GM18517 (cell line): ENCODE measurements around the gene LMBRD1.
"Not testable (repeated sequence)": the region's sequence is repeated elsewhere in the genome, so short reads cannot be mapped to it uniquely, and the experiment has no call there.

Experiments
- ATAC-seq: cut with Tn5 transposase; IDR thresholded peaks from one replicate; pipeline ENCODE4 v1.9.1; 2021; ENCODE audit warnings: mild to moderate bottlenecking, moderate library complexity; ENCODE audit not compliant: unreplicated experiment

The LMBRD1 gene

DNA sequence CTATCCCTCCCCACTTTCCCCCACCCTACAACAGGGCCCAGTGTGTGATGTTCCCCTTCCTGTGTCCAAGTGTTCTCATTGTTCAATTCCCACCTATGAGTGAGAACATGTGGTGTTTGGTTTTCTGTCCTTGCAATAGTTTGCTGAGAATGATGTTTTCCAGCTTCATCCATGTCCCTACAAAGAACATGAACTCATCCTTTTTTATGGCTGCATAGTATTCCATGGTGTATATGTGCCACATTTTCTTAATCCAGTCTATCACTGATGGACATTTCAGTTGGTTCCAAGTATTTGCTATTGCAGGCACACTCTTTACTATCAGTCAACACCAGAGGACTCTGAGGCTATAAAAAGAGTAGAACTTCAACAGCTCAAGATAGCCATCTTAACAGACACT is 2.0 kb upstream of the LMBRD1 start:
- ATAC-seq: not testable (repeated sequence)

DNA sequence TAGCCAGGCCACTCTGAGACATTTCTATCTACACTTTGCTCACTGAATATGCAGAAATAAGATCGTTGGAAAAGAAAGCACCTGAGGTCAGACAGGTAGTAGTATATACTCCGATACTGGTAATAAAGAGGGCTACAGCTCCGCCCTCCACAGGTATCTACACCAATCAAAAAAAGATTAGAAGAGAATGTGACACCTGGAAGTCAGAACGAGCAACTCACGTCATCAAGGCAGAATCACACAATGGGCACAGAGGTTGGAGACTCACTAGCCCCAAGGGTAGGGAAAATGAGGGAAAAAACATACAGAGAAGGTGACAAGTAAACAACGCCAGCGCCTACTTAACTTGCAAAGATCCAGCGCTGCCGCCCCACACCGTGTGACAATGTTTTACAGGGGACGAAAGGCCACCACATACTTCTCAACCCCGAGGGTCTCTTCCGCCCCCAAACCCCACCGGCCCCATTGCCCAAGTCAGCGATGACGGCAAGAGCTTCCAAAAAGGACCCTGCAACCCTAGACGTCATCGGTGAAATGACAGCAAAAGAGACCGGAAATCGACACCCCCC is 653 bp downstream of the LMBRD1 start:
- peak; percentile 41 for ATAC-seq

DNA sequence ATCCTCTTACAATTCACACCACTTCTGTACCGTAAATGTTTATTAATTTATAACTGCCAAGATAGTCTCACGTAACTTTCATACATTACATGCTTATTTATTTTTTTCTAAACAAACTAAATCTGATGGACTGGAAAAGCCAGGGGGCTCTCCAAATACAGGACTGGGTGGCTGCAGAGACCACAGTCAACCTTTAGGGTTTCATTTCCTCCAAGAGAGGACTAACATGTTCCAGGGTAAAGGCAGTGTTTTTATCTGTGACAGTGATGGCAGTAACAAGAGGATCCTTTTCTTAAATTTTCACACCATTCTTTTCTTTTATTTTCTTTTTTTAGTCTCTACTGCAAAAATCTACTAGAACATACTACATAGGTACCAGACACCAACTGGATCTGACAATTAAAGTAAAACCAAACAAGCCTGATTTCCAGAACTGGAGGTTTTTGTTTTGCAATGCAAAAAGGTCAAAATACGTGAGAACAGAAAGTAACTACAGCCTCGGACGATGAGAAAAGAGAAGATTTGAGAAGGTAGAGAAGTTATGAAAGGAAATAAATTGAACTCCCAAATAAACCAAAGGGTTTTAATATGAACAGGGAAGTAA is 1.2 kb downstream of the LMBRD1 start:
- peak; percentile 52 for ATAC-seq

DNA sequence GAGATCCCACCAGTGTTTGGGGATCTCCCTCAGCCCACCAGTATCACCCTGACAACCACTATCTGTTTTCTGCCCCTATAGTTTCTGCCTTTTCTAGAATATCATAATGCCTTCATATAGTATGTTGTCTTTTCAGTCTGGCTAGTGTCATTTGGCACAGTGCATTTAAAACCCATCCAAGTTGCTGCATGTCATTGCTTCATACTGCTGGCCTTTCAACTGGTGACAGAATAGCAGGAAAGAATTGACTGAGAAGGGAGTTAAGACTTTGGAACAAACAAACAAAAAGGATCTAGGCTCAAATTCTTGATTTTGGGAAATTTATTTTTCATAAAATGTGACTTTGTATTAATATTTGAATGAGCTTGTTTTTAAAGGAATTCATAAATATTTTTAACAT is 4.5 kb downstream of the LMBRD1 start:
- ATAC-seq: no peak

DNA sequence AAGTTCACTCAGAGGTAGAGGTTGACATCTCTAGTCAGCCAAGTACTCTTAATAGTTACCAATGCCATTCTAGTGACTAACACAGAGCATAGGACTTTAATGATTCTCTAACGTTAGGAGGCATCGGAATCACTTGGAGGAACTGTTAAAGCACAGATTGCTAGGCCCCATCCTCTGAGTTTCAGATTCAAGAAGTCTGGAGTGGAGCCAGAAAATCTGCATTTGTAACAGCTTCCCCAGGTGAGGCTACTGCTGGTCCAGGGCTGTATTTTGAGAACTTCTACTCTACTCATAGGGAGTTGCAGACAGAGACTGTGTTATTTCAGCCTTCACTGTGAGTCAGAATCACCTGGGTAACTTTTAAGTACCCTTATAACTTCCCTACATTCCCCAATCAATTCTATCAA is 5.7 kb downstream of the LMBRD1 start:
- ATAC-seq: no peak

DNA sequence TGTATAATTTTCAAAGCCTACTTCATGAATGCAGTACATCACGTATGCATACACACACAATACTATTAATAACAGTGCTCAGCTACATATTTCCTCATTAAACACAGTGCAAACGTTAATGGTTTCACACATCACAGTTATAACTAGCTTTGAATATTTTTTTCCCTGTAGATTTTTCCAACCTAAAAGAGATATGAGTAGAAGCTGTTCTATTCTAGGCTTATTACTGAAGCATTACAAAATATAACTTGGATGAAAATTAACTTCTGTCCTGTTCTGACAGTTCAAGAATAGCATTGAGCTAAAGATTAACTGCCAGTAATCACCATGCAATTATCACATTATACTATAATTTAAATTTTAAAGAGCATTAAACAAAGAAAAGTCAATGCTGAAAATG is 6.2 kb downstream of the LMBRD1 start:
- ATAC-seq: no peak

DNA sequence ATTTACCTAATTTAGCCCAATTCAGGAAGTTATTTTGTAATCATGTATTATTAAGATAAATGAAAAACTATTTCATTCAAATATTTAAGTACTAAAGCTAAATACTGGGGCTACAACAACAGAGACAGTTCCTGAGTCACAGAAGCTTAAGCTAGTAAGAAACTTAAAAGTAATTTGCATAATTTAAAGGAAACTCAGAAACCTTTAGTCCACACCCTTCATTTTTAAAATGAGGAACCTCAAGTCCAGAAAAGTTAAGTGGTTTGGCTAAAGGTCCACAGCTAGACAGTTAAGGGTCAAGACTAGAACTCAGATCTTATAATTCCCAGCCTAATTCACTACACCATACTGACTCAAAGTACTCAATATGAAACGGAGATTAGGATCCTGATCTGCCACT is 7.2 kb downstream of the LMBRD1 start:
- peak; percentile 39 for ATAC-seq

DNA sequence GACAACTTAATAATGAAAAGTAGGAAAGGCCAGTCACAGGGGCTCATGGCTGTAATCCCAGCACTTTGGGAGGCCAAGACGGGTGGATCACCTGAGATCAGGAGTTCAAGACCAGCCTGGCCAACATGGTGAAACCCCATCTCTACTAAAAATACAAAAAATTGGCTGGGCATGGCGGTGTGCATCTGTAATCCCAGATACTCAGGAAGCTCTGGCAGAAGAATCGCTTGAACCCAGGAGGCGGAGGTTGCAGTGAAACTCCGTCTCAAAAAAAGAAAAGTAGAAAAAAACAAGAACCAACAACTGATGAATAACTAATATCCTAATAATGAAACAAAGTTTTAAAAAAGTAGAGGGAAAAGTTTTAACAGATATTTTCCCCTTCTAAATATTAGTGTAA is 9.4 kb downstream of the LMBRD1 start:
- ATAC-seq: not testable (repeated sequence)

DNA sequence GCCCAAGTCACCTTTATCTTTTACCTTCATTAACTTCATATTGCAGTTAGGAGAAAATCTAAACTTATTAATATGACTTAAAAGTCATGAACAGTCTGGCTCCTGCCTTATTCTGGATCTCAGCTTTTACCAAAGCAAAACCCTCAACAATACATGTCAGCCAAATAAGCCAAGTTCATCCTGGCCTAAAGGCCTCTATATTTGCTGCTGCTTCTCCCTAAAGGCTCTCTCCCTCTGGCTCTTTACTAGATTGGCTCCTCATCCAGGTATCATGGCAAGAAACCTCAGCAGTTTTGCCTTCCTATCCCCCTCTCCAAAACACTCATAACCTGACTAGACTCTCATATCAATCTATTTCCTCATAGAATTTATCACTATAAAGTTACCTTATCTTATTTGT is 11.1 kb downstream of the LMBRD1 start:
- ATAC-seq: no peak

DNA sequence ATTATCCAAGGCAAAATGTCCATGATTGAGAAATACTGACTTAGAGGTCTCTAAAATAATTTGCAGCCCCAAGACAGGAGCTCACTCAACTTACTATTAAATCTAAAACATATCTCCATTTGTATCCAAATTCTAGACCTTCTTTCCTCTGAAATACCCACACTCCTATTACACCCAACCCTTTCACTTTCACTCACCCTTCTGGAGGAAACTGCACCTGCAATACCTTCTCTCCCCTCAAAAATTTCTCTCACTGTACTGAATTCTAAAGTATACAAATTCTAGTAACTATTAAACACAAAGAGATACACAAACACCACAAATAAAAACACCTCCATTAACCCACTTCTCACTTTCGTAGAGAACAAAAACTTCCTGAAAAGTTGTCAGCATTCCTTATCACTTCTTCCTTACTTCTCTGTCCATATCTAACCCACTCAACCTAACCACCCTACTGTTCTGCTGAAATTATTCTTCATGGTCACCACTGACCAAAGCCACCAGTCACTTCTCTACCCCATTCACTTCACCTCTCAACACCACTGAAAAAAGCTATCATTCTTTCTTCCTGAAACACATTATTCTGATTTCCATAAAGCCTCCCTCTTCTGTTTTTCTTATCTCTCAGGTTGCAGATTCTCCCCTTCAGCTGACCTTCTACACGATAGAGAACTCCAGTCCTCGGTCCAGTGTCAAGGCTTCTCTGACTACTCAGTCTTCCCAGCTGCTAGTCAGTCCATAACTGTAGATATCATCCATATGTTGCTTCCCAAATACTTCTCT is 12.0 kb downstream of the LMBRD1 start:
- ATAC-seq: peak; percentile 86

DNA sequence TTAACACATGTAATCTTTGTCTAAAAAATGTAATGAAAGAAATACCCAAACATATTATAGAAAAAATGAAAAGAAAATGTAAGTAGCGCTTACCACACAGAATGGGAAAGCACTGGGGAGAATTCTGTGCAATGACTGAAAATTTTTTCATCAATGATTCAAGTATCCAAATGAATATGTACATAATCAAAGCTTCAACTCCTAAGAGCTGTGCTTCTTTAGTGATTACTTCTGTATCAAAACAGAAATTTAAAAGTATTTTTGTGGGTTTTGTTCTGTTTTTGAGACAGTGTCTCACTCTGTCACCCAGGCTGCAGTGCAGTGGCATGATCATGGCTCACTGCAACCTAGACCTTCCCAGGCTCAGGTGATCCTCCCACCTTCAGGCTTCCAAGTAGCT is 13.7 kb downstream of the LMBRD1 start:
- ATAC-seq: no peak

DNA sequence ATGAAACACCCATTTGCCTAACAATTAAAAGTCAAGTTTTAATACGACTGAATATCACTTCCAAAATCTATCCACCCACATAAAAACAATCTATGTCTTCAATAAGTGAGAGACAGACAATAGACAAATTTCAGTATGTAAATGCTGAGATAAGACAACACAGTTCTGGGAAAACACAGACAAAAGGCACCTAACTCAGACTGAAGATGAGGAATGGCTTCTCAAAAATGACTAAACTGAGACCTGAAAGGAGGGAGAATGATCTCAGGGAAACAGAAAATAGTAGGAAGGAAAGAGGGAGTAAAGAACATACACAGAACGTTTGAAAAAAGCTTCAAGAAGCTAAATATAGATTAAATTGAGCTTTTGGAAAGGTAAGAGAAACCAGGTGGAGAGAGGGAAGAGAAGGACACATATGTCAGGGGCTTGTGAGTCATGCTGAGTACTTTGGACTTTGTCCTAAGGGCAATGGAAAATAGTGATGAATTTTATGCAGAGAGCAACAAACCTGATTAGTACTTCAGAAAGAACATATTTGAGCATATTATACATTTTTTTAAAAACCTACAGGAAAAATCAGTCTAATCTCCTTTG is 16.1 kb downstream of the LMBRD1 start:
- no peak for ATAC-seq

DNA sequence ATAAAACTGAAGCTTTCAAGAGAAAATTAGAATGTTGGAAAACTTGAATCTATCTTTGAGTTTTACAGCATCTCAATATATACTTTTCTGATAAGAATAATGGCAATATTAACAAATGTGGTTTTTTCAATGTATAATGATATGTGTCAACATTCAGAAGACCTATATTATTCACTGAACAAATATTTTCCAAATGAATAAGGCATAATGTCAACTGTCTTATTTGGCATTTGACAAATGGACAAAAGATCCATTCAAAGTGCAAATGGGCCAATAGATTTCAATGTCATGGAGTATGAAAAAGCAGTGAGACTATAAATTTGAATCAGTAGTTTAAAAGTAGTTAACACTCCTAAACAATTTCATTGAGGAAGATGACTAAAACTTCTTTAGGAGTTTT is 20.9 kb downstream of the LMBRD1 start:
- ATAC-seq: no peak

DNA sequence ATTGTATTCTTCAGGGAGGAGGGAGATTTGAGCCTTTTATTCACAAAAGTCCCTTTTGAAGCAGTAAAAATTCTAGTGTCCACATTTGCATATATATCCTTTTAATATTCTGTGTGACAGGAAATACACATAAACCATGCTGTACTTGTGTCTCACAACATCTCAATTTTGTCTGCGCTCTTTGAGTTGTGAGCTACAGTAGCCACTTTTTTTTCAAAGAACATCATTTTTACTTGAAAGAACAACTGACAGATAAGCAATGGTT is 21.3 kb downstream of the LMBRD1 start:
- ATAC-seq: no peak

DNA sequence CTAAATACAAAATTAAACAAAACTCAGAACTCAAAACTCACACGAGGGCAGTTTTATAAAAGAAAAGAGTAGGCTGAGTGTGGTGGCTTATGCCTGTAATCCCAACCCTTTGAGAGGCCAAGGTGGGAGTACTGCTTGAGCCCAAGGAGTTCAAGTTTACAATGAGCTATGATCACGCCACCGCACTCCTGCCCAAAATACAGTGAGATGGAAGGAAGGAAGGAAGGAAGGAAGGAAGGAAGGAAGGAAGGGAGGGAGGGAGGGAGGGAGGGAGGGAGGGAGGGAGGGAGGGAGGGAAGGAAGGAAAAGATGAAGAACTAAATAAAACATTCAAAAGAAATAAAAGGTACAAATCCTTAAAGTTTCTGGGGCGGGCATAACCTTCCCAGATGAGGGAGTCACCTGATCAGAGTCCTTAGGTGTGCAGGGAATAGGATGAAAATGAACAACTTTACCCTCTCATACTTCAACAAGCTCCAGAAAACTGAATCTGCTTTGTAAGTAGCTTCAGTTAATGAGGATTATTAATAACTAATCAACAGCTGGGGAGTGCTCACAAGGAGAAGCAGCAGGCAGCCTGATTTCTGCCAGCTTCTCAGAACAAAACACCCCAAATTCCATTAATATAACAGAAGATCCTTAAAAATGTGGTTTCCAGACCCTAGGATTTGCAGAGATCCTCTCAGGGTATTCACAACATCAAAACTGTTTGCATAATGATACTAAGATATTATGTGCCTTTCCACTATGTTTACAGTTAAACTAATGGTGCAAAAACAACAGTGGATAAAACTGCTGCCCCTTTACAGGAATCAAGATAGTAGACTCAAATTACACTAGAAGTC is 21.8 kb downstream of the LMBRD1 start:
- no peak for ATAC-seq

DNA sequence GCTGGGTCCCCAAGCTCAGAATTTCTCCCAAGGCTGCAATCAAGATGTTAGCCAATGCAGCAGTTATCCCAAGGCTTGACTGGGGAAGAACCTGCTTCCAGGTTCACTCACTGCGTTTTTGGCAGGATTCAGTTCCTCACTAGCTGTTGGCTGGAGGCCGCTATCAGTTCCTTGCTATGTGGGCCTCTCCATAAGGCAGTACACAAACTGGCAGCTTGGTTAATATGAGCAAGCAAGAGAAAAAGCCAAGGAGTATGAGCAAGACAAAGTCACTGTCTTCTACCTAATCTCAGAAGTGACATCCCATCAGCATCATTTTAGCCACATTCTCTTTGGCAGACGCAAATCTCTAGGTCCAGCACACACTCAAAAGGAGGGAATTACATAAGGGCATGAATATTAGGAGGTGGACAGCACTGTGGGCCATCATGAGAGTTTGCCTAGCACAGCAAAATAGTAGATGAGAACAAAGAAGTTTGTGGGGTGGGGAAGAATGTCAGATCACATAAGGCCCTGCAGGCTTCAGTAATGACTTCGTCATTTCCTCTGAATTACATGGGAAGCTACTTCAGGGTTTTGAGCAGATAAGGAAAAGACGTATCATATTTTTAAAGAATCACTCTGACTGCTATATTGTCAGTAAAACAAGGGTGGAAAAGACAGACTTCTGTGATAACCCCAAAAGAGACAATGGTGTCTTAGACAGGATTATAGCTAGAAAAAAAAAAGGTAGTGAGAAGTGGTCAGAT is 25.5 kb downstream of the LMBRD1 start:
- ATAC-seq: no peak

DNA sequence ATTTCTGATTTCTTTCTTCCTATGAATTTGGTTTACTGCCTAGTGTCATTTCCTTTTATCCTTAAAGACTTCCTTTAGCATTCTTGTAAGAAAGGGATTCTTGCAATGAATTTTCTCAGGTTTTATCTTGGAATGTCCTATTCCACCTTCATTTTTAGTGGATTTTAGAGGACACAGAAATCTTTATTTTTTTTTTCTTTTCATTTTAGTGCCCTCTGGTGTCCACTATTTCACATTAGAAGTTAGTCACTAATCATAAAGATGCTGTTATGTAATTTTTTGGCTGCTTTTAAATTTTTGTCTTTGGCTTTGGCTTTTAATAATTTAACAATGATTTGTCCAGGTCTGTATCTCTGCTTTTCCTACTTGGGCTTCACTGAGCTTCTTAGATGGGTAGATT is 28.1 kb downstream of the LMBRD1 start:
- no peak for ATAC-seq

DNA sequence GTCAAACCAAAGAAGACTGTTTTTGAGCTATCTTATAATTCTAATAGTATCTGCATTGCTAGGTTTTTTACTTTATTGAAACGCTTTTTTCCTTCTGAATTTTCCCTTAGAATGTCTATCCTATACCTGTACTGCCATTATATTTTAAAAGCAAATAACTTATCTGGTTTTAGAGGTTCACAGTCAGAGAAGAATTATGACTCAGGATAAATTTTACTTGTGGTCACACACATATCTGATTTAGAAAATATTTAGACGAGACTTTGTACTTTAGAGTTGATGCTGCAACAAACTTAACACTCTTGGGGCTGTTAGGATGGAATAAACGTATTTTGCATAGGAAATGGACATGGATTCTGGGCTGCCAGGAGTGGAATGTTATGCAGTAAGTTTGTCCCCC is 33.0 kb downstream of the LMBRD1 start:
- no peak for ATAC-seq

DNA sequence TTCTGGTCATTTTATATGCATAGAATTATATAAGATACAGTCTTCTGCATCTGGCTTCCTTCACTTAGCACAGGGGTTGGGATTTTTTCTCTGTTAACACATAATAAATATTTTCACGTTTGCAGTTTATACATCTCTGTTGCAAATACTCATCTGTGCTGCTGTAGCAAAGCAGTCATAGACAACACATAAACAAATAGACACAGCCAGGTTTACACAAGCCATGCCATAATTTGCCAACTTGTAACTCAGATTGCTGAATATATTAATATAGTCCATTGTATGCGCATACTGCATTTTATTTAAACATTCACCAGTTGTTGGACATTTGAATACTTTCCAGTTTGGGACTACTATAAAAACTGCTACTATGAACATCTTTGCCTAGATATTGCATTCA is 35.0 kb downstream of the LMBRD1 start:
- ATAC-seq: no peak

DNA sequence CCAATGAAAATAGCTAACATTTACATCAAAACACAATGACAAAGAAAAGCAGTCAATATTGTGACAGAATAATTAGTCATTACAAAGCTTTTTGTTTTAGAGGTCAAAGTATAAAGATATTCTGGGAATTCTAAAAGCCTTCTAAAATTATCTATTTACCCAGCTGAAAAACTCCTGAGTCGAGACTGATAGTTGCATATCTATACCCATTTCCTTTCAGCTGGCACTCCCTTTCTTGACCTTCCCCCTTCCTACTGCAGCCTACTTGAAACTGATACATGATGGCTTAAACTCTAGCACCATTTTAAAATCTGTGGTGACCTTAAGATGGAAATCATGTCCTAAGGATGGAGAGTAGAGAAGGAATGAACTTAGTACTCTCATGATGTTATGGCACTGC is 38.6 kb downstream of the LMBRD1 start:
- ATAC-seq: no peak

DNA sequence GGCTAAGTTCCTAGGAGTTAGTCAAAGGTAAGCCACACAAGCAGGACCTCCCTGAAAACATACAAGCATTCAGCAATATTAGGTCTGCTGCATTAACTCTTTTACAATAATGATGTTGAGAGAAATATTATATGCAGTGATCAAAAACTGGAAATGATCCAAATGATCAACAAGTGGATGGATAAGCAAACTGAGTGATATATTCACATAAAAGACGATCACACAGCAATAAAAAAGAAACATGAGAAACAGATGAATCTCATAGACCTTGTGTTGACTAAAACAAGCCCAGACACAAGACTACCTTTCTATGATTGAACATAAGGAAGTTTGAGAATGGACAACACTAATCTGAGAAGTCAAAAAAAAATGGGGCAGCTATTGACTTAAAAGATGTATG is 39.9 kb downstream of the LMBRD1 start:
- ATAC-seq: no peak
